ENCODE measurements around the gene FILIP1. TPM values are rescaled to one million over a fixed set of nuclear protein-coding genes. Genes with fewer than 3 reads are reported as not detected.

Gene FILIP1
- total and polyA plus RNA-seq, 2 of the 4 experiments (the other 2 are of a cell fraction): under 0.01 to 0.03 TPM

- Histone ChIP-seq H3K23ac (ENCODE audit: low read depth, low read length) (no peak overlapping the region), H4K91ac (ENCODE audit: insufficient read depth, low read depth, low read length) (no peak overlapping the region), H3K4me3 (ENCODE audit: insufficient read depth, low read depth, low read length) (no peak overlapping the region), H4K8ac (ENCODE audit: low read depth in 2 of 2, low read length in 2 of 2) (0 out of 4 replicates have a peak overlapping the region, but pooled peaks of 1 of the 2 experiments have one; percentile 11), H4K5ac (ENCODE audit: low read depth, low read length) (no peak overlapping the region), H3K56ac (ENCODE audit: extremely low read depth, insufficient read depth, low read length) (no peak overlapping the region), H3K4me2 (ENCODE audit: low read depth, low read length) (no peak overlapping the region), H2BK5ac (ENCODE audit: low read depth, low read length, poor library complexity, severe bottlenecking) (no peak overlapping the region), H3K9me3 (ENCODE audit: control insufficient read depth, insufficient read depth, low read length) (no peaks in the 10 kb centered on the region), H2AK9ac (replicated peaks; ENCODE audit: low read depth, low read length, poor library complexity) (no peak overlapping the region), H3K9me1 (ENCODE audit: insufficient read depth, low read length) (peaks cover 5% of the 10 kb centered on the region; the same call in 1 of the 2 replicates), H3K9ac (ENCODE audit: low read depth, low read length) (no peak overlapping the region), H4K20me1 (ENCODE audit: insufficient read depth, low read length) (no peaks in the 10 kb centered on the region), H2BK120ac (ENCODE audit: low read depth, low read length) (peak overlapping the region; percentile 3; the same call in 1 of the 2 replicates), H2BK15ac (ENCODE audit: low read depth, low read length) (peak overlapping the region; percentile 39; the same call in 1 of the 3 replicates), H3K79me1 (ENCODE audit: low read depth in 1 of 2, low read length in 2 of 2) (no peaks in the 10 kb centered on the region), H3K14ac (replicated peaks; ENCODE audit: low read depth, low read length) (peak overlapping the region; percentile 5; the same call in 1 of the 2 replicates), H3K27ac (ENCODE audit: insufficient read depth, low read length) (no peak overlapping the region), H3K36me3 (ENCODE audit: control insufficient read depth, insufficient read depth, low read length) (no peaks in the 10 kb centered on the region), H3K4me1 (ENCODE audit: control insufficient read depth, insufficient read depth, low read length) (0 out of 2 replicates have a peak, but pooled peaks cover 4% of the 10 kb centered on the region), H3K18ac (ENCODE audit: low read depth, low read length) (no peak overlapping the region), H3K27me3 (ENCODE audit: control insufficient read depth, insufficient read depth, low read length) (no peaks in the 10 kb centered on the region), H2BK20ac (ENCODE audit: low read depth, low read length) (no peak overlapping the region), H2AFZ (replicated peaks; ENCODE audit: low read length, poor library complexity) (no peak overlapping the region), H2AK5ac (ENCODE audit: low read depth, low read length) (no peak overlapping the region), H3K4ac (ENCODE audit: low read depth, low read length) (no peak overlapping the region; the same call in 1 of the 2 replicates)
- no TSS peak for BruUV-seq (replicated peaks)
- dilution Hi-C loops (cut with HindIII; ENCODE audit: low sequenced_read_pairs, unreplicated experiment) (no loop called here), intact Hi-C loops (cut with micrococcal nuclease) (no loop called here), in situ Hi-C loops (cut with MboI; ENCODE audit: low sequenced_read_pairs) (no loop called here)
- ChIA-PET POLR2A (ENCODE audit: unreplicated experiment) (no interaction called here), CTCF (no interaction called here)
- TF ChIP-seq RCOR1 (IDR thresholded peaks at IDR 0.05; ENCODE audit: insufficient replicate concordance, low read length) (no peak), RFX5 (IDR thresholded peaks at IDR 0.05; ENCODE audit: low read depth, low read length) (no peak), RAD21 (IDR thresholded peaks at IDR 0.05; ENCODE audit: low read length) (no peak), FOS (IDR thresholded peaks at IDR 0.05; ENCODE audit: low read depth, low read length) (no peak), CHD1 (IDR thresholded peaks at IDR 0.05; ENCODE audit: low read depth, low read length) (no peak), USF2 (IDR thresholded peaks at IDR 0.05; ENCODE audit: low read depth, low read length) (no peak)
- DNase-seq: peak; percentile 60
- WGBS, 2 experiments (ENCODE audit: extremely low coverage in 2 of 2, insufficient read length in 1 of 2): no CpG with 5 or more reads among the region's 2 CpGs
- ATAC-seq (ENCODE audit: low read depth): peak; percentile 89
These were observed 117.1 kb downstream of the FILIP1 start for GRCh38 chr6:75376347-75377024.

Data from IMR-90 (cell line).